Measurements from ENCODE around the gene NKX3-2.

NKX3-2 gene

DNA sequence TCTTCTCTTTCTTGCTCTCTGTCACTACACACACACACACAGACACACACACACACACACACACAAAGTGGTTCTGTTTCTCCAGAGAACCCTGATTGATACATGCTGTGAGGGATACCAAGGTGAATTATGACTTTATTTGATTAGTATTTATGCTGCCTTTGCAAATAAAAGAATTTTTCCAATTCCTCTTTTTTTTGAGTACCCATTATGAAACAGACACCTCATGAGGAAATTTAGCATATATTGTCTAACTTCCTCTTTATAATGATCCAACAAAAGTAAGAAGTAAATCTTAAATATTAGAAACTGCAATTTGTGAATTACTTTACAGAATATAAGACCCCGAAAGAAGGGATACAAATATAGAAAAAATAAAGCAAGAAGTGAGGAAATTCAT lies 45.8 kb downstream of the NKX3-2 start:
- DNase-seq (ENCODE audit: low spot score), result no peak

GRCh38 chr4:13496605-13497004 lies 47.7 kb downstream of the NKX3-2 start:
- no peak for DNase-seq (ENCODE audit: low spot score)

- no peak for DNase-seq (ENCODE audit: low spot score)
Measured at GRCh38 chr4:13495753-13496152, 48.6 kb downstream of the NKX3-2 start.

- no peak for DNase-seq (ENCODE audit: low spot score)
Measured at GRCh38 chr4:13493793-13494192, 50.5 kb downstream of the NKX3-2 start.

- DNase-seq (ENCODE audit: low spot score), result no peak
Measured at GRCh38 chr4:13492747-13493146, 51.6 kb downstream of the NKX3-2 start.

Data from left forelimb (tissue), 1 donor.